Measurements from ENCODE around the gene POLR3B. TPM values are rescaled to one million over a fixed set of nuclear protein-coding genes. Genes with fewer than 3 reads are reported as not detected.

POLR3B gene
- total RNA-seq: 1 to 10 TPM; 5.6 to 8.4 (median 7.7) TPM

- Histone ChIP-seq H3K27me3 (no peaks in the 10 kb centered on the region), H3K4me3 (peak within 1 kb of the TSS; percentile 37 to 71 (median 58)), H3K4me1 (peaks cover 9 to 22% (median 16%) of the 10 kb centered on the region in 4 donors), H3K36me3 (no peaks in the 10 kb centered on the region), H3K9me3 (no peaks in the 10 kb centered on the region), H3K27ac (peak within 1 kb of the TSS; percentile 91 to 96 (median 94))
- TF ChIP-seq CTCF (IDR thresholded peaks at IDR 0.05) (peak; percentile 81 to 94 (median 85)), EP300 (IDR thresholded peaks at IDR 0.05; ENCODE audit: low read depth) (no peak), POLR2A (IDR thresholded peaks at IDR 0.05) (peak; percentile 90), POLR2AphosphoS5 (IDR thresholded peaks at IDR 0.05) (peak; percentile 91 to 97 (median 92))
- WGBS, 2 donors (ENCODE audit: low coverage in 1 of 2): 0% methylated on average over 40 of the region's 63 CpGs; no CpG with 5 or more reads in 1 of the 2 donors
- in situ Hi-C loops (cut with MboI; ENCODE audit: low pct_ligation_motif_present in 1 of 4, low pct_unique_long_range_greater_than_20kb in 1 of 4, low sequenced_read_pairs in 3 of 4) (loop anchor here (10.0 kb wide), 1 partner anchor 133 kb away; no protein-coding TSS in a partner anchor), intact Hi-C loops (cut with DNase I; ENCODE audit: low total_unique reads) (loop anchor here (10.0 kb wide), 1 partner anchor 113 kb away; the partner anchor contains the start of gene CKAP4)
- DNase-seq: peak; percentile 96
Measured at GRCh38 chr12:106357549-106358395, at the start of gene POLR3B. POLR3B (plus strand) TSS chr12:106357748; CDS start chr12:106357880, 132 bp downstream.

- Histone ChIP-seq H3K4me3 (no peak overlapping the region), H3K27me3 (no peaks in the 10 kb centered on the region), H3K4me1 (peaks cover 31 to 84% (median 43%) of the 10 kb centered on the region in 4 donors), H3K27ac (peak overlapping the region in 3 of 4 donors; percentile 32 to 41 (median 38)), H3K9me3 (no peaks in the 10 kb centered on the region), H3K36me3 (no peaks in the 10 kb centered on the region)
- 55 to 70% methylated on average over 1 of the region's 1 CpG for WGBS, 2 donors (ENCODE audit: low coverage in 1 of 2)
- TF ChIP-seq CTCF (IDR thresholded peaks at IDR 0.05) (no peak), POLR2A (IDR thresholded peaks at IDR 0.05) (no peak), POLR2AphosphoS5 (IDR thresholded peaks at IDR 0.05) (no peak), EP300 (IDR thresholded peaks at IDR 0.05; ENCODE audit: low read depth) (no peak)
- DNase-seq: no peak
- intact Hi-C loops (cut with DNase I; ENCODE audit: low total_unique reads) (no loop called here), in situ Hi-C loops (cut with MboI; ENCODE audit: low pct_ligation_motif_present in 1 of 4, low pct_unique_long_range_greater_than_20kb in 1 of 4, low sequenced_read_pairs in 3 of 4) (no loop called here)
Measured at GRCh38 chr12:106308121-106308520, 49.4 kb upstream of the POLR3B start.

- in situ Hi-C loops (cut with MboI; ENCODE audit: low pct_ligation_motif_present in 1 of 4, low pct_unique_long_range_greater_than_20kb in 1 of 4, low sequenced_read_pairs in 3 of 4): no loop called here
Measured at GRCh38 chr12:106308611-106309010, 48.9 kb upstream of the POLR3B start.

GRCh38 chr12:106309671-106310505, 47.7 kb upstream of the POLR3B start:
- DNase-seq: no peak
- Histone ChIP-seq H3K9me3 (no peaks in the 10 kb centered on the region), H3K4me3 (no peak overlapping the region), H3K27ac (no peak overlapping the region), H3K36me3 (peaks cover 0 to 4% (median 2%) of the 10 kb centered on the region in 4 donors), H3K4me1 (peaks cover 23 to 69% (median 30%) of the 10 kb centered on the region in 4 donors), H3K27me3 (no peaks in the 10 kb centered on the region)
- TF ChIP-seq POLR2A (IDR thresholded peaks at IDR 0.05) (no peak), POLR2AphosphoS5 (IDR thresholded peaks at IDR 0.05) (no peak), CTCF (IDR thresholded peaks at IDR 0.05) (no peak), EP300 (IDR thresholded peaks at IDR 0.05; ENCODE audit: low read depth) (no peak)
- intact Hi-C loops (cut with DNase I; ENCODE audit: low total_unique reads): no loop called here
- in situ Hi-C loops (cut with MboI; ENCODE audit: low pct_ligation_motif_present in 1 of 4, low pct_unique_long_range_greater_than_20kb in 1 of 4, low sequenced_read_pairs in 3 of 4): no loop called here
- 71 to 89% methylated on average over 3 to 7 of the region's 7 CpGs for WGBS, 2 donors (ENCODE audit: low coverage in 1 of 2)

More at GRCh38 chr12:106308611-106309010, 48.9 kb upstream of the POLR3B start:
- peaks cover 31 to 82% (median 40%) of the 10 kb centered on the region in 4 donors for H3K4me1 ChIP-seq
- intact Hi-C loops (cut with DNase I; ENCODE audit: low total_unique reads): no loop called here
- WGBS, 2 donors (ENCODE audit: low coverage in 1 of 2): 89 to 92% methylated on average over 3 of the region's 3 CpGs
- DNase-seq: no peak
- TF ChIP-seq POLR2A (IDR thresholded peaks at IDR 0.05): no peak
- TF ChIP-seq POLR2AphosphoS5 (IDR thresholded peaks at IDR 0.05): no peak
- TF ChIP-seq EP300 (IDR thresholded peaks at IDR 0.05; ENCODE audit: low read depth): no peak
- H3K4me3 ChIP-seq: no peak overlapping the region
- H3K9me3 ChIP-seq: no peaks in the 10 kb centered on the region
- H3K27me3 ChIP-seq: no peaks in the 10 kb centered on the region
- peak overlapping the region in 2 of 4 donors; percentile 32 to 38 for H3K27ac ChIP-seq
- no peaks in the 10 kb centered on the region for H3K36me3 ChIP-seq

Measured in transverse colon (tissue), 4 donors.